HG03025 (cell line): Measurements from ENCODE around the gene CBY3.
"Not testable (repeated sequence)": the region's sequence is repeated elsewhere in the genome, so short reads cannot be mapped to it uniquely, and the experiment has no call there.

Experiments
- ATAC-seq: cut with Tn5 transposase; IDR thresholded peaks from one replicate; pipeline ENCODE4 v1.9.1; 2021; ENCODE audit warnings: mild to moderate bottlenecking, moderate library complexity; ENCODE audit not compliant: unreplicated experiment, low FRiP score

Gene CBY3

DNA sequence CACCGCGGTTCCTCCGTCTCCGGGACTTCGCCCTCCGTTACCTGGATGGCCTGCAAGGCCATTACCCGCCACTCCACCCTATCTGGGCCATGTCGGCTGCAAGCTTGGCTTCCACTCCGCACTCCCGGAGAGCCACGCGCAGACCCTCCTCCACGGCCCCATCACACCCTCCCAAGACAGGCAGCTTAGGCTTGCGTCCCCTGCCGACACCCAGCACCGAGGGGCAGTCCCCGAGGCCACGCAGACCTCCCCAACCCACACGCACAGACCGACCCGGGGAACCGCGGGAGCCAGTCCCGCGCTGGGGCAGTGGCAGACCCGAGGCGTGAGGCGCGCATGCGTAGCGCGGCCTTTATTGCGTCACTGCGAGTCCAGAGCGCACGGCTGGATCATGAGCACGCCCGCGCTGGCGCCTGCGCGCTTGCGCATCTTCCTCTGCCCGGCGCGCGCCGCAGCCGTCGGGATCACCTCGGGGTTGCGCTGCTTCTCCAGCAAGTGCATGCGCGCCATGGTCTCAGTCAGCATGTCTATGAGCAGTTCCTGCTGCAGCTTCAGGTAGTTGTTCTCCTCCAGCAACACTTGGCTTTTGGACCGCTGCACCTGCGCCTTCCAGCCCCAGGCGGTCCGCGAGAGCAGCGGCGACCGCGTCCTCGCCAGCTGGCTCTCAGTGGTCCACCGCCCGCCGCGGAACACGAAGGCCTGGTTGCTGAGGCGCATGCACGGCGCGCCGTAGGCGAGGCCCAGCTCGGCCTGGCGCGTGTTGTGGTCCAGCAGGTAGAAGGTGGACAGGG is 2.4 kb downstream of the CBY3 start:
- peak; percentile 81 for ATAC-seq

DNA sequence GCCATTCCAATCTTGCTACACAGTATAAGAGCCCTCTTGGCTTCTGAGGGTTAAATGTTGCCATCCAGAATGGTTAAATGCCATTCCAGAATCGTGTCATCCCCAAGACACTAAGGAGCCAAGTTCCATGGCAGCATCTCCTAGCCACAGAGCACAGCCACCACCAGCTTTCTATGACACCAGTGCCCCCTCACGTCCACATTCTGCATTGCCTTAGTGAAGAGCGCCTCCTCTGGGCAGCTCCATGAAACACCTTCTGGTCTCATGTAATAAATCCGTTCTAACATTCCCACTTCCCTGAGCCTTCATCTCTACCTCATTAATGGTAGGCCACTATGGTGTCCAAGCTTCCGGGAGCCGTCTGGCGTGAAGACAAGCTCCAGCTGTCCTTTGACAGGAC is 12.4 kb downstream of the CBY3 start:
- no peak for ATAC-seq

GRCh38 chr5:179661647-179662046 is 19.2 kb downstream of the CBY3 start:
- ATAC-seq = not testable (repeated sequence)

DNA sequence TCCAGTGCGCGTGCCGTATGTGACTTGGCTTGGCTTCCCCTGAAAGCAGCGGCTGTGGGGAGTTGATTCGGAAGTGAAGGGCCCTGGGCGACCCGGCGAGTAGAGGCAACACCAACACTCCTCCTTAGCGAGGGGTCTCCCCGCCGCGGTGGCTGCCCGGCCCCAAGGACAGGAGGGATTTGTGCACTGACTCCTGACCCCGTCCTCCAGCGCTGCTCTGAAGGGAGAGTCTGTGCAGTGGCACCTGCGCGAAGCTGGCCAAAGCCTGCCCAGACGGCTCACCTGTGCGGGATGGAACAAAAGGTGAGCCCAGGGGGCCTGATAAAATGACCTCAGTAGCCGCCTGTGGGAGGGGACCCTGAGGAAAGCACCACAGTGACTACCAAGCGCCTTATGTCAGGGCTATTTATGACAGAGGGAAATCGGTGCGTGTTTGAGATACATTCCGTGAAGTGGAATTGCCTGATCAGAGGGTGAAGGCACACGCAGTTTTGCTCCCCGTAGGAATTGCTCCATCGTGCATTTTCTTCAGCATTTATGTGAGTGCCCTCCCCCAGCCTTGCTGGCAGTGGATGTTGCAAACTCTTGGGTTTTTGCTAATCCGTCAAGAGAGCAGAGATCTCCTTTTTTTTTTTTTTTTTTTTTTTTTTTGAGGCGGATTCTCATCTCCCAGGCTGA is 22.5 kb downstream of the CBY3 start:
- ATAC-seq = peak; percentile 68

GRCh38 chr5:179657302-179658178 is 23.3 kb downstream of the CBY3 start:
- peak; percentile 89 for ATAC-seq

DNA sequence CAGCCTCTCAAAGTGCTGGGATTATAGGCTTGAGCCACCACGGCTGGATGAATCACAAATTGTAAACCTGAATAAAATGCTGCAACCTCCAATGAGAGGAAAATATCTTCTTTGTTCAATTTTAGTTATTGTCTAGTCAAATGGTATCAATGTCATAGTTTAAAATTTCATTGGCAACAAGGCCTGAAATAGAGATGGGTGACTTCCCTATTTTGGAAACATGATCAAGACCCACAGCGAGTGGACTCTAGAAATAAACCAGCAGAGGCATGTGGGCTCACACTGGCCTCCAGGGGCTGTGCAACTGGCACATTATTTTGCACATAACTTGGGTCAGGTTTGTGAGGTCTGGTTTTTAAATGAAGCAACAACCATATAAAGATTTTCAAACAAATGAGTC is 27.7 kb downstream of the CBY3 start:
- ATAC-seq = not testable (repeated sequence)

DNA sequence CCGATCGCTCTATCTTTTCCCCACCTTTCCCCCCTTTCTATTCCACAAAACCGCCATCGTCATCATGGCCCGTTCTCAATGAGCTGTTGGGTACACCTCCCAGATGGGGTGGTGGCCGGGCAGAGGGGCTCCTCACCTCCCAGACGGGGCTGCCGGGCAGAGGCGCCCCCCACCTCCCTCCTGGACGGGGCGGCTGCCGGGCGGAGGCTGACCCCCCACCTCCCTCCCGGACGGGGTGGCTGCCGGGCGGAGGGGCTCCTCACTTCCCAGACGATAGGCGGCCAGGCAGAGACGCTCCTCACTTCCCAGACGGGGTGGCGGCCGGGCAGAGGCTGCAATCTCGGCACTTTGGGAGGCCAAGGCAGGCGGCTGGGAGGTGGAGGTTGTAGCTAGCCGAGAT is 30.6 kb downstream of the CBY3 start:
- not testable (repeated sequence) for ATAC-seq

DNA sequence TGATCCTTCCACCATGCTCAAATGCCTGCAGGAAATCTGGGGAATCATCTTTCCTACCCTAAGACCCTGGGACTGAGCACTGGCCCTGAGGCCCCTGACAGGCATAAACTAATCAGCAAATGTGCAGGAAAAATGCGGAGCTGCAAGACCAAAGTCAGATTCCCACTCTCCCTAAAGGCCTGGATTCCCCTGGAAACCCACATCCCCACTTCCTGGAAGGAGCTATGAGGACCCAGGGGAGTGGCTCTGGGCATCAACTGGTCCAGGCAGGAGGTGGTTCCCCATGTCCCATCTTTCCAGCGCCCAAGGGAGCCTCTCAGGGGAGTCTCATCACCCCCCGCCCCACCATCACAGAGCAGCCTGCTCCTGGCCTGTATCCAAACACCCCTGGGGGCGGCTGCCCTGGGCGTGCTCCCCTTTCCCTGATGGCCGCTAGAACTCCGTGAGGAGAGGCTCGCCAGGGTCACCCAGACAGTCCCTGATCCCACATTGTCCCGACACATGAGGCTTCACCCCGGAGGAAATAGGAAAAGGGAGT is 31.6 kb downstream of the CBY3 start:
- not testable (repeated sequence) for ATAC-seq

- ATAC-seq = no peak
Observed at GRCh38 chr5:179648410-179648809, 32.4 kb downstream of the CBY3 start.

GRCh38 chr5:179644766-179645165 is 36.1 kb downstream of the CBY3 start:
- ATAC-seq = not testable (repeated sequence)

DNA sequence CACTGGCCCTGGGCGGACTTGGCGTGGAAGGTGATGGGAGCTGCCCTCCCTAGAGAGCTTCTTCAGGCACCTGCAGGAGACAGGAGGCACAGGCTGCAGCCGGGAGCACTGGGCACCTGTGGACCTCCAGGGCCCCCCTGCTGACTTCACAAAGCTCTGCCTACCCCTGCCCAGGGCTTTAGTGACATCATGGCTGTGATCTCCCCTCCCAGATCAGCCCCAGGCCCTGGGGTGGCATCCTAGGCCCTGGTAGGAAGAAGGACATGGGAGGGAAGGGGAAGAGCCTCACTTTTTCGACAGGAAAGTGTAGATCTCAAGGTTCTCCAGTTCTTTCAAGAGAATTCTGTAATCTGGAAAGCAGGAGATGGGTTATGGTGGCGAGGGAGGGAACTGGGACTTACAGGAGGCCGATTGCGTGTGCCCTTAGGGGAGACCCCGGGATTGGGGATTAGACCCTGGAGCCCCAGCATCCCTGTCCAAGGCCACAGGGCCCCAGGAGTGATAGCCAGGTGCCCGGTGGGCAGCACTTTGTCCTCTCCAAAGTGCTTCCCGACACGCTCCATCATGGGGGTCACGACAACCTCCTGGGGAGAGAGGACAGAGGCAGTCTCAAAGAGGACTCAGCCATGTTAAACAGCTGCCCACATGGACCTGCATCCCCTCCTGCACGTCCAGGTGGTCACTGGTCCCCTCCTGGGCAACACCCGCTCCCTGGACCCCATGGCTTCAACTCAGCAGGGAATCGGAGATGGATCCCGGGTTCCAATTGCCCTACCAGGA is 37.5 kb downstream of the CBY3 start:
- not testable (repeated sequence) for ATAC-seq

DNA sequence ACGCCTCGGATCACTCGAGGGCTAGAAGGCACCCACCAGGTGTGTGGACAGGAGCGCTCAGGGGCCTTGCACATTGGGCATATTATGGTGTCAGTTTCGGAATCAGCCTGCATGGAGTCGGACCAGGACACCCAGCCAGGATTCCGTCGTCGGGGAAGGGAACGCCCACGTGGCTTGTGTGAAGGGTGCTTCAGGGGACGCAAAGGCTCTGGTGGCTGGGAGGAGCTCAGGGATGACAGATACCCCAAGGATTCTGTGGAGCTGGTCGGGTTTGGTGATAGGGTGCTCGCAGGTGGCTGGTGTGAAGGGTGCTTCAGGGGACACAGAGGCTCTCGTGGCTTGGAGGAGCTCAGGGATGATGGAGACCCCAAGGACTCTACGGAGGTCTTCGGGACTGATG is 38.2 kb downstream of the CBY3 start:
- not testable (repeated sequence) for ATAC-seq

- not testable (repeated sequence) for ATAC-seq
Observed at GRCh38 chr5:179641745-179642144, 39.1 kb downstream of the CBY3 start.

GRCh38 chr5:179639296-179639695 is 41.5 kb downstream of the CBY3 start:
- not testable (repeated sequence) for ATAC-seq

DNA sequence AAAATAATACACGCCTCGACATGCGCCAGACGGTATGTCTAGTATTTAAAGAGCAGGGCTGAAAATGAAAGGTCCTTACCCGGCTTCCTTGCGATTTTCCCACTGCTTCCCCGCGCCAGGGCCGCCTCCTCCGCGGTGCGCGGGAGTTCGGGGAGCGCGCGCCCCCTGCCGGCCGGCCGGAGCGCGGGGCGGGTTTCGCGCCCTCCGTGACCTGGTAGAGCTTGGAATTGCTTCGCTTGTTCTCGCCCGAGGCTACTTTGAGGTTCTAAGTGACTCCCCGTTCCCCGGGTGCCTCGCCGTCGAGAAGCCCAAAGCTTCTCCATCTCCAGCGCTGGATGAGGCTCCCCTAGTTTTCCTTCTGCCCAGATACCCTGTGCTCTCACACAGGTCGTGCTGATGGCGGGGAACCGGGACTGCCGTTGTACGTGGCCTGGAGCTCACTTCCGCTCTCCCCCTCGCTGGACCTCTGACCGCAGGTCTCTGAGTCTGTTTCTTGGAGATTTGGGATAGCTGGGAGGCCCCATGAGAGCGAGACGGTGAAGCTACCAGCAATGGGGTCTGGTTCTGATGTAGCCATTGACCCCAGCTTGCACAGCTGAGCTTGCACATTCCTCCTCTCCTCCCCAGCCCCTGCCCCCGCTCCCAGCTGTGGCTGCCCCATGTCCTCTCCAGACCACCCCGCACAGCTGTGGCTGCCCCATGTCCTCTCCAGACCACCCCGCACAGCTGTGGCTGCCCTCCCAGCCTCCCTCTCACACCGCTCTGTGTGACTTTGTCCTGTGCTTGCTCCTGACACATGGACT is 46.3 kb downstream of the CBY3 start:
- ATAC-seq = peak; percentile 93

DNA sequence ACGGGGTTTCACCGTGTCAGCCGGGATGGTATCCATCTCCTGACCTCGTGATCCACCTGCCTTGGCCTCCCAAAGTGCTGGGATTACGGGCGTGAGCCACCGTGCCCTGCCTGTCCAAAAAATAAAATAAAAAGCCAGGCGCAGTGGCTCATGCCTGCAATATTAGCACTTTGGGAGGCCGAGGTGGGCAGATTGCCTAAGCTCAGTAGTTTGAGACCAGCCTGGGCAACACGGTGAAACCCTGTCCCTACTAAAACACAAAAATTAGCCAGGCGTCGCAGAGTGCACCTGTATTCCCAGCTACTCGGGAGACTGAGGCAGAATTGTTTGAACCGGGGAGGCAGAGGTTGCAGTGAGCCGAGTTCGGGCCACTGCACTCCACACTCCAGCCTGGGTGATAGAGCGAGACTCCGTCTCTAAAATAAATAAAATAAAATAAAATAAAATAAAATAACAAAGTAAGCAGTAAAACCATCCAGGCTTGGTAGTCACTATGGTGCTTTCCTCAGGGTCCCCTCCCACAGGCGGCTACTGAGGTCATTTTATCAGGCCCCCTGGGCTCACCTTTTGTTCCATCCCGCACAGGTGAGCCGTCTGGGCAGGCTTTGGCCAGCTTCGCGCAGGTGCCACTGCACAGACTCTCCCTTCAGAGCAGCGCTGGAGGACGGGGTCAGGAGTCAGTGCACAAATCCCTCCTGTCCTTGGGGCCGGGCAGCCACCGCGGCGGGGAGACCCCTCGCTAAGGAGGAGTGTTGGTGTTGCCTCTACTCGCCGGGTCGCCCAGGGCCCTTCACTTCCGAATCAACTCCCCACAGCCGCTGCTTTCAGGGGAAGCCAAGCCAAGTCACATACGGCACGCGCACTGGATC is 47.1 kb downstream of the CBY3 start:
- peak; percentile 34 for ATAC-seq
